ENCODE data around the gene EFCAB9. TPM values are rescaled to one million over a fixed set of nuclear protein-coding genes. Genes with fewer than 3 reads are reported as not detected.
"Not testable (repeated sequence)": the region's sequence is repeated elsewhere in the genome, so short reads cannot be mapped to it uniquely, and the experiment has no call there.

Gene EFCAB9
- total and polyA plus RNA-seq, 8 donors: not detected

GRCh38 chr5:172194985-172195774 is 1.2 kb downstream of the EFCAB9 start:
- H3K36me3 ChIP-seq: no peaks in the 10 kb centered on the region

GRCh38 chr5:172197775-172198174 is 3.8 kb downstream of the EFCAB9 start:
- not testable (repeated sequence) for H3K4me1 ChIP-seq, ATAC-seq, H3K36me3 ChIP-seq

More at GRCh38 chr5:172194985-172195774, 1.2 kb downstream of the EFCAB9 start:
- ATAC-seq (no peak), DNase-seq (no peak)
- no peaks in the 10 kb centered on the region for H3K27me3 ChIP-seq
- no peaks in the 10 kb centered on the region for H3K9me3 ChIP-seq
- no peak overlapping the region for H3K4me3 ChIP-seq
- intact Hi-C loops (cut with DNase I): no loop called here
- peaks cover 0 to 2% of the 10 kb centered on the region in 2 donors for H3K4me1 ChIP-seq
- no peak for TF ChIP-seq CTCF (IDR thresholded peaks at IDR 0.05)
- no peak overlapping the region for H3K27ac ChIP-seq

GRCh38 chr5:172199446-172199845 is 5.5 kb downstream of the EFCAB9 start:
- no peak for ATAC-seq
- Histone ChIP-seq H3K36me3 (no peaks in the 10 kb centered on the region), H3K27ac (no peak overlapping the region), H3K27me3 (no peaks in the 10 kb centered on the region), H3K9me3 (no peaks in the 10 kb centered on the region), H3K4me3 (no peak overlapping the region), H3K4me1 (peaks cover 0 to 7% of the 10 kb centered on the region in 2 donors)
- DNase-seq: no peak
- TF ChIP-seq CTCF (IDR thresholded peaks at IDR 0.05): no peak
- intact Hi-C loops (cut with DNase I): no loop called here

More at GRCh38 chr5:172197775-172198174, 3.8 kb downstream of the EFCAB9 start:
- H3K27me3 ChIP-seq; DNase-seq; H3K27ac ChIP-seq; H3K4me3 ChIP-seq; intact Hi-C loops (cut with DNase I); H3K9me3 ChIP-seq: not testable (repeated sequence)

- TF ChIP-seq CTCF (IDR thresholded peaks at IDR 0.05): no peak
- ATAC-seq (no peak), DNase-seq (no peak)
- H3K36me3 ChIP-seq: no peaks in the 10 kb centered on the region
- H3K27ac ChIP-seq: no peak overlapping the region
- H3K4me3 ChIP-seq: no peak overlapping the region
- H3K4me1 ChIP-seq: peaks cover 0 to 7% of the 10 kb centered on the region in 2 donors
- no peaks in the 10 kb centered on the region for H3K27me3 ChIP-seq
- intact Hi-C loops (cut with DNase I): no loop called here
- no peaks in the 10 kb centered on the region for H3K9me3 ChIP-seq
These were observed 6.5 kb downstream of the EFCAB9 start for GRCh38 chr5:172200476-172200875.

DNA sequence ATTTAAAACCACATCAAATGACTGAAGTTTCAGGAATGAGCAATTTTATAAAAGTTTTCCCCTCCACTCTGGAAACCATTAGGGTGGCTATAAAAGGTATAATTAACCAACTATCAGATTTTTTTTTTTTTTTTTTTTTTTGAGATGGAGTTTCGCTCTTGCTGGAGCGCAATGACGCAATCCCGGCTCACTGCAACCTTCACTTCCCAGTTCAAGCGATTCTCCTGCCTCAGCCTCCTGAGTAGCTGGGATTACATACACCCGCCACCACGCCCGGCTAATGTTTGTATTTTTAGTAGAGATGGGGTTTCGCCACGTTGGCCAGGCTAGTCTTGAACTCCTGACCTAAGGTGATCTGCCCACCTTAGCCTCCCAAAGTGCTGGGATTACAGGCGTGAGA is 12.0 kb downstream of the EFCAB9 start:
- ATAC-seq; H3K9me3 ChIP-seq; H3K4me3 ChIP-seq; H3K36me3 ChIP-seq; intact Hi-C loops (cut with DNase I); H3K27me3 ChIP-seq; H3K27ac ChIP-seq; DNase-seq: not testable (repeated sequence)
- H3K4me1 ChIP-seq: peaks cover 0 to 12% of the 10 kb centered on the region in 2 donors

DNA sequence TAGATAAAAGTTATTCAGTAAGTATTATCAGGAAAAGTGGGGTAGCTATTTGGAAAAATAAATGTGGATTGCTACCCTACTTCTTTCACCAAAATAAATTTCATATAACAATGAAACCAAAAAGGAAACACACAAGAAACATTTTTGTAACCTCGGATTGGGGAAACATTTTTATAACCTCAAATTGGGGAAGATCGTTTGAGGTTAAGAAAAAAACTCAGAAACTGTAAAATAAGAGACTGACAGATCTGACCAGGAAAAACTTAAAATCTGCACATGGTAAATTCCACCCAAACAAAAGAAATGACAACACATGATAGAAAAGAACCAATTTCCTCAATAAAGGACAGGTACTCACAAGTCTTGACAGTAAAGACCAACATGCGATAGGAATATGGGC is 13.5 kb downstream of the EFCAB9 start:
- no peaks in the 10 kb centered on the region for H3K9me3 ChIP-seq
- H3K36me3 ChIP-seq: peaks cover 0 to 12% of the 10 kb centered on the region in 2 donors
- no peak overlapping the region for H3K4me3 ChIP-seq
- ATAC-seq (no peak), DNase-seq (no peak)
- peaks cover 0 to 12% of the 10 kb centered on the region in 2 donors for H3K4me1 ChIP-seq
- TF ChIP-seq CTCF (IDR thresholded peaks at IDR 0.05): no peak
- no peaks in the 10 kb centered on the region for H3K27me3 ChIP-seq
- H3K27ac ChIP-seq: no peak overlapping the region
- intact Hi-C loops (cut with DNase I): no loop called here
